HG03280 (cell line): ENCODE data around the gene BMP15.

Source experiments
- ATAC-seq: cut with Tn5 transposase; IDR thresholded peaks from one replicate; pipeline ENCODE4 v1.9.1; 2021; ENCODE audit warnings: mild to moderate bottlenecking, moderate library complexity; ENCODE audit not compliant: unreplicated experiment

BMP15 gene

GRCh38 chrX:50910685-50911176 is at the start of gene BMP15:
BMP15 (plus strand) TSS chrX:50910735; CDS start chrX:50910784, 49 bp downstream.
- ATAC-seq: no peak

GRCh38 chrX:50863471-50863870 is 47.1 kb upstream of the BMP15 start:
- ATAC-seq: no peak

- no peak for ATAC-seq
These were observed 45.2 kb upstream of the BMP15 start for GRCh38 chrX:50865311-50865710.

GRCh38 chrX:50871922-50872453 is 38.5 kb upstream of the BMP15 start:
- ATAC-seq: no peak

- ATAC-seq: no peak
These were observed 35.7 kb upstream of the BMP15 start for GRCh38 chrX:50874876-50875275.

- no peak for ATAC-seq
These were observed 34.0 kb upstream of the BMP15 start for GRCh38 chrX:50876551-50876950.

GRCh38 chrX:50877310-50877709 is 33.2 kb upstream of the BMP15 start:
- ATAC-seq: no peak

- no peak for ATAC-seq
These were observed 29.5 kb upstream of the BMP15 start for GRCh38 chrX:50881028-50881427.

GRCh38 chrX:50888884-50889283 is 21.7 kb upstream of the BMP15 start:
- ATAC-seq: no peak

GRCh38 chrX:50889582-50889981 is 21.0 kb upstream of the BMP15 start:
- ATAC-seq: no peak

GRCh38 chrX:50893047-50893446 is 17.5 kb upstream of the BMP15 start:
- ATAC-seq: no peak

- no peak for ATAC-seq
These were observed 17.1 kb upstream of the BMP15 start for GRCh38 chrX:50893466-50893865.

- no peak for ATAC-seq
These were observed 5.2 kb upstream of the BMP15 start for GRCh38 chrX:50905334-50905733.

- no peak for ATAC-seq
These were observed 3.0 kb downstream of the BMP15 start for GRCh38 chrX:50913520-50913919.

- no peak for ATAC-seq
These were observed 9.6 kb downstream of the BMP15 start for GRCh38 chrX:50920132-50920531.

- ATAC-seq: no peak
These were observed 16.6 kb downstream of the BMP15 start for GRCh38 chrX:50927127-50927526.

GRCh38 chrX:50941638-50942037 is 31.1 kb downstream of the BMP15 start:
- no peak for ATAC-seq

- no peak for ATAC-seq
These were observed 31.9 kb downstream of the BMP15 start for GRCh38 chrX:50942471-50942870.

GRCh38 chrX:50952406-50952805 is 41.9 kb downstream of the BMP15 start:
- no peak for ATAC-seq

GRCh38 chrX:50953832-50954231 is 43.3 kb downstream of the BMP15 start:
- no peak for ATAC-seq

GRCh38 chrX:50962156-50962555 is 51.6 kb downstream of the BMP15 start:
- ATAC-seq: no peak

- ATAC-seq: no peak
These were observed 53.3 kb downstream of the BMP15 start for GRCh38 chrX:50963842-50964241.
